Measurements from ENCODE around the gene NKD1. TPM values are rescaled to one million over a fixed set of nuclear protein-coding genes. Genes with fewer than 3 reads are reported as not detected.

The NKD1 gene
- total RNA-seq, 1 donor = not detected

- H3K4me3 ChIP-seq (ENCODE audit: low read depth, low read length) = no peak overlapping the region
- no peak for DNase-seq (ENCODE audit: low read depth)
- TF ChIP-seq, protein P1, sequence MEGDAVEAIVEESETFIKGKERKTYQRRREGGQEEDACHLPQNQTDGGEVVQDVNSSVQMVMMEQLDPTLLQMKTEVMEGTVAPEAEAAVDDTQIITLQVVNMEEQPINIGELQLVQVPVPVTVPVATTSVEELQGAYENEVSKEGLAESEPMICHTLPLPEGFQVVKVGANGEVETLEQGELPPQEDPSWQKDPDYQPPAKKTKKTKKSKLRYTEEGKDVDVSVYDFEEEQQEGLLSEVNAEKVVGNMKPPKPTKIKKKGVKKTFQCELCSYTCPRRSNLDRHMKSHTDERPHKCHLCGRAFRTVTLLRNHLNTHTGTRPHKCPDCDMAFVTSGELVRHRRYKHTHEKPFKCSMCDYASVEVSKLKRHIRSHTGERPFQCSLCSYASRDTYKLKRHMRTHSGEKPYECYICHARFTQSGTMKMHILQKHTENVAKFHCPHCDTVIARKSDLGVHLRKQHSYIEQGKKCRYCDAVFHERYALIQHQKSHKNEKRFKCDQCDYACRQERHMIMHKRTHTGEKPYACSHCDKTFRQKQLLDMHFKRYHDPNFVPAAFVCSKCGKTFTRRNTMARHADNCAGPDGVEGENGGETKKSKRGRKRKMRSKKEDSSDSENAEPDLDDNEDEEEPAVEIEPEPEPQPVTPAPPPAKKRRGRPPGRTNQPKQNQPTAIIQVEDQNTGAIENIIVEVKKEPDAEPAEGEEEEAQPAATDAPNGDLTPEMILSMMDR (IDR thresholded peaks at IDR 0.05; ENCODE audit: insufficient read depth, low read depth, low read length) = no peak
Measured at GRCh38 chr16:50520451-50521245, 27.5 kb upstream of the NKD1 start.

GRCh38 chr16:50521246-50521900 is 26.8 kb upstream of the NKD1 start:
- DNase-seq (ENCODE audit: low read depth) = no peak
- H3K4me3 ChIP-seq (ENCODE audit: low read depth, low read length) = no peak overlapping the region
- TF ChIP-seq, protein P1 (IDR thresholded peaks at IDR 0.05; ENCODE audit: insufficient read depth, low read depth, low read length) = no peak

DNA sequence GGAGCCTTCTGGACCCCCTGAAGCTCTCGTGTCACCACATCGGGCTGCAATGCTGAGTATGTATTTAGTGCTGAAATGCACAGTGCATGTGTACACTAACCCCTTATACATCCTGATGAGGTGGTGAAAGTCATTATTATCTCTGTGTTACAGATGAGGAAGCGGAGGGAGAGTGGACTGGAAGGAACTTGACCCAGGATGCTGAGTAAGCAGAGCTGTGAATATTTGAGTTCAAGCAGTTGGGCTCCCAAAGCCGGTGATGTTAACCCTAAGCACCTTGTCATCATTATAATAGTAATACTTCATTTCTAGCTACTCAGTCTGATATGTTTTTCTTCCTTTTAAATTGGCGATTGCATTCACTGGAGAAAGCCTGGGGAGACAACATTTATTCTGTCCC is 25.9 kb upstream of the NKD1 start:
- TF ChIP-seq, protein P1 (IDR thresholded peaks at IDR 0.05; ENCODE audit: insufficient read depth, low read depth, low read length) = no peak
- H3K4me3 ChIP-seq (ENCODE audit: low read depth, low read length) = no peak overlapping the region
- DNase-seq (ENCODE audit: low read depth) = no peak

GRCh38 chr16:50523710-50524109 is 24.5 kb upstream of the NKD1 start:
- no peak for DNase-seq (ENCODE audit: low read depth)
- no peak overlapping the region for H3K4me3 ChIP-seq (ENCODE audit: low read depth, low read length)
- TF ChIP-seq, protein P1 (IDR thresholded peaks at IDR 0.05; ENCODE audit: insufficient read depth, low read depth, low read length) = no peak

- no peak for DNase-seq (ENCODE audit: low read depth)
- TF ChIP-seq, protein P1 (IDR thresholded peaks at IDR 0.05; ENCODE audit: insufficient read depth, low read depth, low read length) = no peak
- H3K4me3 ChIP-seq (ENCODE audit: low read depth, low read length) = no peak overlapping the region
Measured at GRCh38 chr16:50525262-50525661, 22.9 kb upstream of the NKD1 start.

DNA sequence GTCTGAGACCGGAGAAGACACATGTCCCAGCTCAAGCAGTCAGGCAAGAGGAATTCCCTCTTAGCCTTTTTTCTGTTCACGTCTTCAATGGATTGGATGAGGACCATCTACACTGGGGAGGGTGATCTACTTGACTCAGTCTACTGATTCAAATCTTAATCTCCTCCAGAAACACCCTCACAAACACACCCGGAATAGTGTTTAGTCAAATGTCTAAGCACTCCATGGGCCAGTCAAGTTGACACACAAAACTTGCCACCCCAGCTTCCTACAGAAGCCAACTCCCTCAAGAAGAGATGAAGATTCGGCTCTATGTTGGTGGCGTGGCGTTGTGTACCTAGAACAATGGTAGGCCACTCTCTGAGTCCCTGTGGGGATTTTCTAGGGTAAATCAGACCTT is 22.5 kb upstream of the NKD1 start:
- TF ChIP-seq, protein P1 (IDR thresholded peaks at IDR 0.05; ENCODE audit: insufficient read depth, low read depth, low read length) = no peak
- no peak for DNase-seq (ENCODE audit: low read depth)
- H3K4me3 ChIP-seq (ENCODE audit: low read depth, low read length) = no peak overlapping the region

Data from fibroblast of villous mesenchyme (primary cell).